Duodenal mucosa (tissue), 2 donors: ENCODE data around the gene FCRLB.

Experiments used
- H3K27ac ChIP-seq: one replicate; pipeline ENCODE4 v1.7.0; 2013; ENCODE audit warnings: low read depth, low read length
- H3K27me3 ChIP-seq, 2 donors: one replicate each; pipeline ENCODE4 v1.7.0; 2013; ENCODE audit warnings: low read length in 2 of 2, control low read depth in 1 of 2; ENCODE audit not compliant: insufficient read depth in 2 of 2, control insufficient read depth in 1 of 2
- H3K36me3 ChIP-seq, 2 donors: one replicate each; pipeline ENCODE4 v1.7.0; 2013; ENCODE audit warnings: low read length in 2 of 2, control low read depth in 1 of 2; ENCODE audit not compliant: insufficient read depth in 2 of 2, control insufficient read depth in 1 of 2
- H3K4me1 ChIP-seq, 2 donors: one replicate each; pipeline ENCODE4 v1.7.0; 2013; ENCODE audit warnings: low read length in 2 of 2, control low read depth in 1 of 2; ENCODE audit not compliant: insufficient read depth in 2 of 2, control insufficient read depth in 1 of 2
- H3K4me3 ChIP-seq, 2 donors: one replicate each; pipeline ENCODE4 v1.7.0; 2013; ENCODE audit warnings: low read length in 2 of 2, low read depth in 1 of 2
- H3K9ac ChIP-seq, 2 donors: one replicate each; pipeline ENCODE4 v1.7.0; 2013; ENCODE audit warnings: low read length in 2 of 2, low read depth in 1 of 2
- H3K9me3 ChIP-seq, 2 donors: one replicate each; pipeline ENCODE4 v1.7.0; 2013; ENCODE audit warnings: low read length in 2 of 2, control low read depth in 1 of 2; ENCODE audit not compliant: control insufficient read depth in 1 of 2

Gene FCRLB

GRCh38 chr1:161728376-161729226 is 7.3 kb downstream of the FCRLB start:
- H3K4me1 ChIP-seq, result peaks cover 8 to 9% of the 10 kb centered on the region in 2 donors
- H3K9me3 ChIP-seq, result no peaks in the 10 kb centered on the region
- H3K36me3 ChIP-seq, result no peaks in the 10 kb centered on the region
- no peak overlapping the region for H3K9ac ChIP-seq
- no peak overlapping the region for H3K4me3 ChIP-seq
- H3K27me3 ChIP-seq, result peaks cover 20 to 28% of the 10 kb centered on the region in 2 donors
- no peak overlapping the region for H3K27ac ChIP-seq

DNA sequence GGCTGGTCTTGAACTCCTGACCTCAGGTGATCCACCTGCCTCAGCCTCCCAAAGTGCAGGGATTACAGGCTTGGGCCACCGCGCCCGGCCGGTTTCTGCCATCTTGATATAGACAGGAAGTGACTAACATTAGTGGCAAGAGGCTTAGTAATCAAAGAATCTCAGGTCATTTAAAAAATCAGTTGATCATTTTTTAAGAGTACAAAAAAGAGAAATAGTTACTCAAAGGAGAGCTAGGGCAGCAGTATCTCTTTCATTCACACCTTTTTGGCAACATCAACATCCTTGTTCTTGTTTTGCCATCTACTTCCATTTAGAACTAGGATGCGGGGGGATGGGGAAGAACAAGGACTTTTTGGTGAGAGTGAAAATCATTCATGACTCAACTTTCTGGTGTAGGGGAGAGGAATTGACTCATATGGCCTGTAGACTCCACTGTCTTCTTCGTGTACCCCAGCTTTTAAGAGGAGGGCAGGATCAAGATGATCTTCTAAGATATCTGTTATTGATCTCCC is 8.8 kb downstream of the FCRLB start:
- Histone ChIP-seq H3K4me3 (no peak overlapping the region), H3K4me1 (peaks cover 8 to 9% of the 10 kb centered on the region in 2 donors), H3K9me3 (no peaks in the 10 kb centered on the region), H3K9ac (no peak overlapping the region), H3K36me3 (no peaks in the 10 kb centered on the region), H3K27me3 (peaks cover 18 to 24% of the 10 kb centered on the region in 2 donors), H3K27ac (no peak overlapping the region)

GRCh38 chr1:161731241-161731640 is 9.9 kb downstream of the FCRLB start:
- no peak overlapping the region for H3K9ac ChIP-seq
- H3K36me3 ChIP-seq, result no peaks in the 10 kb centered on the region
- no peaks in the 10 kb centered on the region for H3K9me3 ChIP-seq
- no peak overlapping the region for H3K27ac ChIP-seq
- peaks cover 10 to 20% of the 10 kb centered on the region in 2 donors for H3K27me3 ChIP-seq
- H3K4me3 ChIP-seq, result no peak overlapping the region
- peaks cover 2% of the 10 kb centered on the region in 2 donors for H3K4me1 ChIP-seq

DNA sequence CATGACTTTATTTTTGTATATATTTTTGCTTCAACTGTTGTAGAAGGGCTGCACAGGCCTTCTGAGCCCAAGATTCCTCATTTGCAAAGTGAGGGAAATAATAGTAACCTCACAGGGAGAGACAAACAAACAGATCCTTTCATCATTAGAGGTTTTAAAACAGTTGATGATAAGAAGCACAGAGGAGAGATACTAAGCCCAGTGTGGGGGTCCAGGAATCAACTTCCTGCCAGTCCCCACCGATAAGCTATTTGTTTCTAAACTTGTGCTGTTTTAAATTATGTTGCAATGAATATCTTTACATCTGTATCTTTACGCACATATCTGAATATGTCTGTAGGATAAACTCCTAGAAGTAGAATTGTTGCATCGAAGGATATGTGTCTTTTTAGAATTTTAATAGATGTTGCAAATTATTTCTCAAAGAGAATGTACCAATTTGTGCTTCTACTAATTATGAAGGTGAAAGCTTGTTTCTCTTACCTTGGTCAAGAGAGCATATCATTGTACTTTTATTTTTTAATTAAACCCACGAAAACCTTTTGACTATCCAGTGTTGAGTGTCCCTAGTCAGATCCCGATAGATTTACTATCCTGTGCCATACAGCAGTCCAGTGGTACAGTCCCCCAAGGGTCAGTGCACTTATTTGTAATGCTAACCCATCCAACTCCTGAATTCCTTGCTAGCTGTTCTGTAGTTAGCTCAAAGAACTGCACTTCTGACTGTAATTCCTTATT is 10.8 kb downstream of the FCRLB start:
- H3K27me3 ChIP-seq, result peaks cover 4 to 19% of the 10 kb centered on the region in 2 donors

DNA sequence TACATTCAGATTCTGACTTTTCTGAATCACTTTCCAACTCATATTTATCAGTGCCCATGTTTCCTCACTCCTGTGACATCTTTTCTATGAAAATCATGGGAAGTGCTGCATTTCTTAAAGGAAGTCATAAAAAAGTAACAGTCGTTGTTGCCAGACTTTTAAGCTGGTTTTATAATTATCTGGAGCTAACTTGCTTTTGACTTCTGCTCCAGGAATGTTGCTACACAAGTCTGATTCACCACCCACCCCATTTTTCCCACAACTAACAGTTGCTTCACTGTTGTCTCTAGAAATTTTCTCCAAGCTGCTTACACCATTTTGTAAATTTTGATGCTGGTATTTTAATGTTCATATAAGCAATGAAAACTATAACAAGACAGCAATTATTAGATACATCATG is 12.2 kb downstream of the FCRLB start:
- Histone ChIP-seq H3K9ac (no peak overlapping the region), H3K36me3 (no peaks in the 10 kb centered on the region), H3K27ac (no peak overlapping the region), H3K27me3 (peaks cover 2 to 12% of the 10 kb centered on the region in 2 donors), H3K4me1 (no peaks in the 10 kb centered on the region), H3K4me3 (no peak overlapping the region), H3K9me3 (no peaks in the 10 kb centered on the region)

More for the DNA sequence above, 10.8 kb downstream of the FCRLB start:
- Histone ChIP-seq H3K27ac (no peak overlapping the region), H3K9ac (no peak overlapping the region), H3K36me3 (no peaks in the 10 kb centered on the region), H3K4me3 (no peak overlapping the region), H3K9me3 (no peaks in the 10 kb centered on the region), H3K4me1 (no peaks in the 10 kb centered on the region)

DNA sequence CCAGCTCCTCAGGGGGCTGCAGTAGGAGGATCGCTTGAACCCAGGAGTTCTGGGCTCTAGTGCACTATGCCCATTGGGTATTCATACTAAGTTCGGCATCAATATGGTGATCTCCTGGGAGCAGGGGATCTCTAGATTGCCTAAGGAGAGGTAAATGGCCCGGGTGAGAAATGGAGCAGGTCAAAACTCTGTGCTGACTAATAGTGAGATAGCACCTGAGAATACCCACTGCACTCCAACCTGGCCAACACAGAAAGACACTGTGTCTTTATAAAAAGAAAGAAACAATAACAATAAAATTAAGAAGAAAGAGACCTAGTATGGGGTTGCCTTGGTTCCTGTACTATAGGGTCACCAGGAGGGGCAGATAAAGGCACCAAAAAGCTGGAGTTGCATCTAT is 14.5 kb downstream of the FCRLB start:
- Histone ChIP-seq H3K9me3 (no peaks in the 10 kb centered on the region), H3K4me1 (peaks cover 0 to 8% of the 10 kb centered on the region in 2 donors), H3K4me3 (no peak overlapping the region), H3K27me3 (peaks cover 2 to 5% of the 10 kb centered on the region in 2 donors), H3K9ac (no peak overlapping the region), H3K36me3 (no peaks in the 10 kb centered on the region), H3K27ac (no peak overlapping the region)

GRCh38 chr1:161736335-161736969 is 15.1 kb downstream of the FCRLB start:
- H3K4me1 ChIP-seq, result peaks cover 0 to 12% of the 10 kb centered on the region in 2 donors

GRCh38 chr1:161737625-161738024 is 16.3 kb downstream of the FCRLB start:
- Histone ChIP-seq H3K9ac (no peak overlapping the region), H3K36me3 (no peaks in the 10 kb centered on the region), H3K4me3 (no peak overlapping the region), H3K27ac (no peak overlapping the region), H3K4me1 (peaks cover 0 to 13% of the 10 kb centered on the region in 2 donors), H3K27me3 (peaks cover 2% of the 10 kb centered on the region in 2 donors), H3K9me3 (no peaks in the 10 kb centered on the region)

More at GRCh38 chr1:161736335-161736969, 15.1 kb downstream of the FCRLB start:
- Histone ChIP-seq H3K9me3 (no peaks in the 10 kb centered on the region), H3K27ac (no peak overlapping the region), H3K36me3 (no peaks in the 10 kb centered on the region), H3K9ac (no peak overlapping the region), H3K4me3 (no peak overlapping the region), H3K27me3 (peaks cover 2 to 5% of the 10 kb centered on the region in 2 donors)

DNA sequence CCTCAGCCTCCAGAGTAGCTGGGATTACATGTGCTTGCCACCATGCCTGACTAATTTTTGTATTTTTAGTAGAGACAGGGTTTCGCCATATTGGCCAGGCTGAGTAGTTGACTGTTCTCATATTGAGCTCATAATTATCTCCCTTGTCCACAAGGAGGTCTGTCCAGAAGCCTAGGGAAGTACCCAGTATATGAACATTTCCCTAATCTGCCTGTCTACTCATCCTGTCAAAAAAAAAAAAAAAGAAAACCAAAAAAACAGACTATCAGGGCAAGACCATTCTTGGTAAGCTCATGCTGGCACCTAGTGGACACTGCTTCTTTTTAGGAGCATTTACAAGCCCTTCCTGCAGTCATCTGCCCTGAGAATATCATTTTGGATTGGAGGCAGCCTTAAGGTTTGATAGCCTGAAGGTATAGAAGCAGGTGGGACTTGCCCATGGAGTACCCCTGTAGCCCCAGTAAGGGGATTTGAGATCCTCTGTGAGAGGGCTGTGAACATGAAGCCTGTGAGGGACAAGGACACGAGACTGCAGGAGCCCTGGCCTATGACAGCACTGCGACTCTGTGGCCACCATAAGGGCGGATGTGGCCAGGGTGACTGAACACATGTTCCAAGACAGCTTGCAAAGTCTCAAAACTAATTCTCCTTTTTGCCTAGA is 17.4 kb downstream of the FCRLB start:
- peaks cover 0 to 13% of the 10 kb centered on the region in 2 donors for H3K4me1 ChIP-seq
- no peak overlapping the region for H3K27ac ChIP-seq
- no peaks in the 10 kb centered on the region for H3K36me3 ChIP-seq
- H3K9ac ChIP-seq, result peak overlapping the region in 1 of 2 donors; percentile 7
- no peaks in the 10 kb centered on the region for H3K9me3 ChIP-seq
- no peak overlapping the region for H3K4me3 ChIP-seq
- H3K27me3 ChIP-seq, result peaks cover 0 to 2% of the 10 kb centered on the region in 2 donors
